Esophagus squamous epithelium (tissue), 5 donors: Measurements from ENCODE around the gene TMEM72. TPM values are rescaled to one million over a fixed set of nuclear protein-coding genes. Genes with fewer than 3 reads are reported as not detected.

Experiments
- DNase-seq: peaks from one replicate; lab custom pipeline; 2025; lab: John Stamatoyannopoulos, UW
- H3K27ac ChIP-seq, 4 donors: fragments of 200-600 bp; sonication (generic); one replicate each; pipeline ENCODE4 v1.5.1; 2016 to 2019; ENCODE audit warnings: mild to moderate bottlenecking in 1 of 4
- H3K27me3 ChIP-seq, 4 donors: fragments of 200-600 bp; sonication (generic); 1 replicate in 3 of 4; 2 replicates in 1 of 4; pipeline versions ENCODE4 v1.5.1 to v1.6.0; 2017 to 2021; ENCODE audit warnings: antibody characterized with exemption in 1 of 4
- H3K36me3 ChIP-seq, 3 donors: fragments of 200-600 bp; sonication (generic); one replicate each; pipeline ENCODE4 v1.5.1; 2016 to 2019
- H3K4me1 ChIP-seq, 3 donors: fragments of 200-600 bp; sonication (generic); one replicate each; pipeline ENCODE4 v1.5.1; 2017 to 2019
- H3K4me3 ChIP-seq, 4 donors: fragments of 200-600 bp; sonication (generic); 1 replicate in 3 of 4; 2 replicates in 1 of 4; pipeline ENCODE4 v1.5.1; 2016 to 2019; ENCODE audit warnings: mild to moderate bottlenecking in 2 of 4, moderate library complexity in 1 of 4
- H3K9me3 ChIP-seq, 3 donors: fragments of 200-600 bp; sonication (generic); one replicate each; pipeline ENCODE4 v1.5.1; 2016 to 2019
- POLR2A ChIP-seq, 4 donors: fragments of 450-650 bp; IDR thresholded peaks; one replicate each; pipeline ENCODE4 v1.6.1; 2017; ENCODE audit warnings: antibody characterized with exemption in 4 of 4, mild to moderate bottlenecking in 4 of 4, moderate library complexity in 3 of 4
- WGBS, 2 donors: methylation state at CpG; one replicate each; pipeline ENCODE4 v1.1.5; 2018; 5-methylcytosine and 5-hydroxymethylcytosine counted together
- intact Hi-C: fragments of 100-400 bp; cut with DNase I; formaldehyde crosslinking; loops from one replicate; pipeline ENCODE4 v1.15.0; 2022
- total RNA-seq, 4 donors: library from RNA; depleted of rRNA; stranded (reverse); fragments of >200 nt; gene quantifications; one replicate each; pipeline ENCODE4 v1.1.0, GENCODE V29; 2016
- TF ChIP-seq, protein P1 (sequence below), 6 experiments: fragments of 450-650 bp in 4 of 6; fragments of 200-600 bp in 2 of 6; sonication (generic) in 2 of 6; IDR thresholded peaks; one replicate each; pipeline ENCODE4 v1.5.1; 2016 to 2019; ENCODE audit warnings: antibody characterized with exemption in 6 of 6, mild to moderate bottlenecking in 4 of 6, moderate library complexity in 4 of 6
- donor health status: DM: yes; HTN: yes; CAD: no.

The TMEM72 gene
- total RNA-seq, 4 donors from 2014 or later, result not detected

DNA sequence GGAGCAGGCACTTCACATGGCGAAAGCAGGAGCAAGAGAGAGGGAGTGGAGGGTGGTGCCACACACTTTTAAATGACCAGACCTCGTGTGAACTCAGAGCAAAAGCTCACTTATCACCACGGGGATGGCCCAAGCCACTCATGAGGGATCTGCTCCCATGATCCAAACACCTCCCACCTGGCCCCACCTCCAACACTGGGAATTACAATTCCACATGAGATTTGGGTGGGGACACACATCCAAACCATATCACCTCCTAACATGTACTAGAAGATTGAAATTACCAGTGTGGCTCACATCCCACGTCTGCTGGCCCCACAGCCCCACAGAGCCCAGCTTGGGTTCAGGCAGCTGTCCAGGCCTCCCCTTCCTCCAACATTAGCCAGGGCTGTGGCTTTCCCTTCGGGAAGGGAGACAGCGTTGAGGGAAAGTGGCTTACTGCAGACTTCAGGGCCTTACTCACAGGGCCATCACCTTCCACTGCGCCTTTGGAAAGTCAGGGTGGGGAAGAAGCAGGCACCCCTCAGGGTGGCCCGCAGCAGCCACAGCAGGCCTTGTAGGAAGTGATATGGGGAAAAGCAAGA is 59.8 kb downstream of the TMEM72 start:
- DNase-seq, result no peak
- no peak overlapping the region for H3K4me3 ChIP-seq
- H3K27ac ChIP-seq, result no peak overlapping the region
- H3K9me3 ChIP-seq, result no peaks in the 10 kb centered on the region
- TF ChIP-seq, protein P1, sequence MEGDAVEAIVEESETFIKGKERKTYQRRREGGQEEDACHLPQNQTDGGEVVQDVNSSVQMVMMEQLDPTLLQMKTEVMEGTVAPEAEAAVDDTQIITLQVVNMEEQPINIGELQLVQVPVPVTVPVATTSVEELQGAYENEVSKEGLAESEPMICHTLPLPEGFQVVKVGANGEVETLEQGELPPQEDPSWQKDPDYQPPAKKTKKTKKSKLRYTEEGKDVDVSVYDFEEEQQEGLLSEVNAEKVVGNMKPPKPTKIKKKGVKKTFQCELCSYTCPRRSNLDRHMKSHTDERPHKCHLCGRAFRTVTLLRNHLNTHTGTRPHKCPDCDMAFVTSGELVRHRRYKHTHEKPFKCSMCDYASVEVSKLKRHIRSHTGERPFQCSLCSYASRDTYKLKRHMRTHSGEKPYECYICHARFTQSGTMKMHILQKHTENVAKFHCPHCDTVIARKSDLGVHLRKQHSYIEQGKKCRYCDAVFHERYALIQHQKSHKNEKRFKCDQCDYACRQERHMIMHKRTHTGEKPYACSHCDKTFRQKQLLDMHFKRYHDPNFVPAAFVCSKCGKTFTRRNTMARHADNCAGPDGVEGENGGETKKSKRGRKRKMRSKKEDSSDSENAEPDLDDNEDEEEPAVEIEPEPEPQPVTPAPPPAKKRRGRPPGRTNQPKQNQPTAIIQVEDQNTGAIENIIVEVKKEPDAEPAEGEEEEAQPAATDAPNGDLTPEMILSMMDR (IDR thresholded peaks at IDR 0.05), result no peak
- peaks cover 25 to 72% (median 28%) of the 10 kb centered on the region in 3 donors for H3K4me1 ChIP-seq
- H3K36me3 ChIP-seq, result peaks cover 0 to 30% (median 0%) of the 10 kb centered on the region in 3 donors
- intact Hi-C loops, result loop anchor here (5.0 kb wide), 1 partner anchor 39 kb away; no protein-coding TSS in a partner anchor
- 83 to 95% methylated on average over 4 to 7 of the region's 8 CpGs for WGBS, 2 donors
- no peaks in the 10 kb centered on the region for H3K27me3 ChIP-seq

DNA sequence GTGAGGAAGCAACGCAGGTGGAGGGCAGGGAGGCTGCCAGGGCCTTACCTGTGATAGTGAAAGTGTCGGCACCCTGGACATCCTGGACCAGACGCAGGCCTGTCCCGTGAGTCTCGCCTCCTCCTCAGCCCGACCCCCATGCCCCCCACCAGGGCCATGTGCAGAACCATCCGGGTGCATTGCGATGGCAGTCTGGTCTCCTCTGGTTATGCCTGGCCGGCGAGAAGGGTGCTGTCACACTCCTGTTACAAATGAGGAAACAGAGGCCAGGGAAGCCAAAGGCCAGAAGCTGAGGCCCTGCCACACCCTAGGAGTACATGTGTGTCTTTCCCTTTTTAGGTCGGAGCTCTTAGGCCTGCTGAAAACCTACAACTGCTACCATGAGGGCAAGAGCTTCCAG is 60.3 kb downstream of the TMEM72 start:
- WGBS, 2 donors, result 86 to 100% methylated on average over 2 to 4 of the region's 11 CpGs
- DNase-seq, result no peak
- no peaks in the 10 kb centered on the region for H3K27me3 ChIP-seq

DNA sequence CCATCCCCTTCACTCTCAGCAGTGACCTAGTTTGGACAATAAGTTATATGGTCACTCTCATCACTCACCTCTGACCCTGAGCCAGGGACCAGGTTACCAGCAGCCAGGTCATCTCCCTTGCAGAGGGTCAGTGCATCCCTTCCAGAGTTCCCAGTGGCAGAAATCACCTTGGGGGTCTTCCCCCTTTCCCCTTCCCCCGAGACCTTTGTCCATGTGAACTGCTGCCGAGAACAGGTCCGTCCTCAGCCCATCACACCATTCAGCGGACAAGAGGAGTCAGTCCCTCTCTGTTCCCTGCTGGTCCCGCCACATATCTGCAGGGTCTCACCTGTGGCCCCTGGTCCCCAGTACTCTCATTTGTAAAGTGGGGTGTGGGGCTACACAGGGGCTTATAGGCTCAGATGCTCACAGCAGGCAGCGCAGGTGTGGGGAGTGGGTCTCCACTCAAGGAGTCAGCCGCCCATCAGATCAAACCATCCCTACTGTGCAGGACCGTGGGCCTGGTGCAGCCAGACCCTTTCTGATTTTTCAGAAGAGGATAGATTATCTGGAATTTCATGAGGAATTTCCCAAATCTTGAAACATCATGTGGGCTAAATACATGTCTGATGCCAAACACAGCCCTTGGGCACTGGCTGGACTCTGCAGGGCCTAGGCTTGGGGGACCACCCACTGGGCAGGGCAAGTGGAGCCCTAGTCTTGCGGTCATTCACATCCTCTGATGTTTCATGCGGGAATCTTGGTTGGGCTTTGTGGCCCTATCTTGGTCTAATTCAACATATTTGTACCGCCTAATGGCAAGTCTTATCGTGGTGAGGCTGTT is 61.0 kb downstream of the TMEM72 start:
- intact Hi-C loops, result loop anchor here (5.0 kb wide), 1 partner anchor 40 kb away; no protein-coding TSS in a partner anchor
- Histone ChIP-seq H3K9me3 (no peaks in the 10 kb centered on the region), H3K27me3 (no peaks in the 10 kb centered on the region), H3K4me1 (peaks cover 21 to 74% (median 26%) of the 10 kb centered on the region in 3 donors), H3K36me3 (peaks cover 0 to 32% (median 0%) of the 10 kb centered on the region in 3 donors), H3K4me3 (no peak overlapping the region), H3K27ac (no peak overlapping the region)
- DNase-seq, result no peak
- 90 to 94% methylated on average over 10 to 11 of the region's 12 CpGs for WGBS, 2 donors
- TF ChIP-seq POLR2A (IDR thresholded peaks at IDR 0.05), result no peak
- TF ChIP-seq, protein P1 (IDR thresholded peaks at IDR 0.05), result no peak

More for the DNA sequence above, 60.3 kb downstream of the TMEM72 start:
- intact Hi-C loops, result loop anchor here (5.0 kb wide), 1 partner anchor 39 kb away; no protein-coding TSS in a partner anchor
- H3K4me1 ChIP-seq, result peaks cover 25 to 72% (median 28%) of the 10 kb centered on the region in 3 donors
- H3K4me3 ChIP-seq, result no peak overlapping the region
- no peak overlapping the region for H3K27ac ChIP-seq
- peaks cover 0 to 30% (median 0%) of the 10 kb centered on the region in 3 donors for H3K36me3 ChIP-seq
- no peaks in the 10 kb centered on the region for H3K9me3 ChIP-seq
- TF ChIP-seq, protein P1 (IDR thresholded peaks at IDR 0.05), result no peak

DNA sequence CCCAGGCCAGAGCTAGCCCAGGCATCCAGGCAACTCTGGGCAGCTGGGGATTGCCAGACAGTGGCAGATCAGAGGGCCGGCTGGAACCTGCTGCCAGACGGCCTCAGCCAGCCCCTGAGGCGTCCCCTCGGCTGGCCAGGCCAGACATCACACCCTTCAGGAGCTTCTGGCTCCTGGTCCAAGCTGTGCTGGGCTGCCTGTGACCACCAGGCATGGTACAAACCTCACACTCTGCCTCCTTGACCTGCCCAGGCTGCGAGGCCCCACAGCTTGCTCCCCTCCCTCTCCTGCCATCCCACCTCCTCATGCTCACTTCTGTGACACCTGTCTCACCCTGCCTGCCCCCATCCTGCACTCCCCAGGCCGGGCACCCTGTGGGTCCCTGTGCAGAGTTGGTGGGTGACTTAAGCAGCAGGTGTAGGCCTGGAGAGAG is 61.8 kb downstream of the TMEM72 start:
- H3K27me3 ChIP-seq, result no peaks in the 10 kb centered on the region
- intact Hi-C loops, result loop anchor here (5.0 kb wide), 1 partner anchor 41 kb away; no protein-coding TSS in a partner anchor
- H3K27ac ChIP-seq, result peak overlapping the region; percentile 7 to 86 (median 46)
- WGBS, 2 donors, result 93% methylated on average over 3 of the region's 6 CpGs; no CpG with 5 or more reads in 1 of the 2 donors
- peaks cover 21 to 74% (median 25%) of the 10 kb centered on the region in 3 donors for H3K4me1 ChIP-seq
- TF ChIP-seq, protein P1 (IDR thresholded peaks at IDR 0.05), result no peak
- TF ChIP-seq POLR2A (IDR thresholded peaks at IDR 0.05), result no peak
- no peak for DNase-seq
- no peaks in the 10 kb centered on the region for H3K9me3 ChIP-seq
- no peak overlapping the region for H3K4me3 ChIP-seq
- peaks cover 0 to 38% (median 0%) of the 10 kb centered on the region in 3 donors for H3K36me3 ChIP-seq
